Gastroesophageal sphincter (tissue), 4 donors: ENCODE results near the gene ZNF771. TPM values are rescaled to one million over a fixed set of nuclear protein-coding genes. Genes with fewer than 3 reads are reported as not detected.

Experiments used
- ATAC-seq: fragments of 150-250 bp; one replicate; pipeline ENCODE4 v1.9.1; 2016; ENCODE audit warnings: mild to moderate bottlenecking, moderate library complexity
- H3K27ac ChIP-seq, 4 donors: fragments of 200-600 bp; sonication (generic) in 3 of 4; 1 replicate in 3 of 4; 2 replicates in 1 of 4; pipeline ENCODE4 v1.5.1; 2016 to 2019
- H3K27me3 ChIP-seq: fragments of 200-600 bp; sonication (generic); one replicate; pipeline ENCODE4 v1.5.1; 2019
- H3K36me3 ChIP-seq, 2 donors: fragments of 200-600 bp; sonication (generic); one replicate each; pipeline ENCODE4 v1.5.1; 2019; ENCODE audit warnings: control low read depth in 1 of 2
- H3K4me1 ChIP-seq, 3 donors: fragments of 200-600 bp; sonication (generic); 1 replicate in 2 of 3; 2 replicates in 1 of 3; pipeline ENCODE4 v1.5.1; 2016 to 2019; ENCODE audit warnings: control low read depth in 2 of 3
- H3K4me3 ChIP-seq, 2 donors: fragments of 200-600 bp; sonication (generic); one replicate each; pipeline ENCODE4 v1.5.1; 2019; ENCODE audit warnings: mild to moderate bottlenecking in 1 of 2, moderate library complexity in 1 of 2
- H3K9me3 ChIP-seq, 3 donors: fragments of 200-600 bp; sonication (generic); one replicate each; pipeline ENCODE4 v1.5.1; 2017 to 2019; ENCODE audit warnings: control low read depth in 2 of 3
- EP300 ChIP-seq: sonication (generic); formaldehyde crosslinking; IDR thresholded peaks from one replicate; pipeline ENCODE4 v1.6.1; 2017; ENCODE audit warnings: antibody characterized with exemption, mild to moderate bottlenecking
- POLR2A ChIP-seq, 2 donors: fragments of 450-650 bp; IDR thresholded peaks; one replicate each; pipeline ENCODE4 v1.6.1; 2017; ENCODE audit warnings: antibody characterized with exemption in 2 of 2, mild to moderate bottlenecking in 2 of 2, moderate library complexity in 1 of 2
- POLR2AphosphoS5 ChIP-seq: sonication (generic); formaldehyde crosslinking; IDR thresholded peaks from one replicate; pipeline ENCODE4 v1.6.1; 2017; ENCODE audit warnings: antibody characterized with exemption
- WGBS, 2 donors: methylation state at CpG; one replicate each; pipeline ENCODE4 v1.1.5; 2018; ENCODE audit warnings: low coverage in 1 of 2; 5-methylcytosine and 5-hydroxymethylcytosine counted together
- total RNA-seq, 4 donors: library from RNA; depleted of rRNA; stranded (reverse); fragments of >200 nt; gene quantifications; one replicate each; pipeline ENCODE4 v1.1.0, GENCODE V29; 2016
- TF ChIP-seq, protein P1 (sequence below), 4 experiments: fragments of 200-600 bp in 2 of 4; fragments of 450-650 bp in 2 of 4; sonication (generic) in 1 of 4; IDR thresholded peaks; one replicate each; pipeline ENCODE4 v1.5.1; 2017 to 2019; ENCODE audit warnings: antibody characterized with exemption in 4 of 4, mild to moderate bottlenecking in 2 of 4, moderate library complexity in 2 of 4

The ZNF771 gene
- total RNA-seq, 4 donors from 2014 or later: 17.6 to 29.3 (median 19.5) TPM

DNA sequence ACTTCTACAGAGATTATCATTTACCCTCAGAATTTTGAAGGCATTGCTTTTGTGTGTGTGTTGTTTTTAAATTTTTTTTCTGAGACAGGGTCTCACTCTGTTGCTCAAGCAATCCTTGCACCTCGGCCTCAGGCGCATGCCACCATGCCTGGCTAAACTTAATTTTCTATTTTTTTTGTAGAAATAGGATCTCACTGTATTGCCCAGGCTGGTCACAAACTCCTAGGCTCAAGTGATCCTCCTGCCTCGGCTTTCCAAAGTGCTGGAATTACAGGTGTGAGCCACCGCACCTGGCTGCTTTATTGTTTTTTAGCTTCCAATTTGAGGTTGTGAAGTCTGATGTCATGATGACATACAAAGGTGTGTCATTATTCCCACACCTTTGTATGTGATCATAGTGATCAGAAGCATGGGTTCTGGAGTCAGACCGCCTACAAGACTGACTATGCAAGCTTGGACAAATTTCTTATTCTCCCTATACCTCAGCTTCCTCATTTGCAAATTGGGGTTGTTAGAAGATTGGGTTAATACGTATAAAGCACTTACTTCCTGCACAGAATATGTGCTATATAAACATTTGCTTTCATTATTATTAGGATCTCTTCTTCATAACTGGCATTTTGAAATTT, 32.4 kb downstream of the ZNF771 start:
- ATAC-seq: no peak
- H3K36me3 ChIP-seq: peaks cover 0 to 21% of the 10 kb centered on the region in 2 donors

DNA sequence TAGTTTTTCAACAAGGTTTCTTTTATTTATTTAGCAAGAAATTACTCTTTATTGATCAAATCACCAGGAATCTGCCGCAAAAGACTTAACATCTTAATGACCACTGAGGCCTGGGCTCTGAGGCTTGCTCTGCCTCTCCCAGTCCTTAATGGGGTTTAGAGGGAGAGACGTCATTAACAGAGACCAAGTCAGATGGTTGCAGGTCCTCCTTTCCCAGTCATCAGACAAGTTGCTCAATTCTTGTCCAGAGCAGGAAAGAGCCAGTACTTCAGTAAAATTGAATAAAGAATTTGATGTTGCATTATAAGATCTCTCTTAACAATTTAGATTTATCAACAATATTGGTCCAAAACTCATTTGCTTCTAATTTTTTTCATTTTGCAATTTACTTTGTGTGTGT, 36.2 kb downstream of the ZNF771 start:
- Histone ChIP-seq H3K27ac (no peak overlapping the region), H3K4me3 (no peak overlapping the region), H3K4me1 (peaks cover 0 to 31% (median 5%) of the 10 kb centered on the region in 3 donors), H3K27me3 (no peaks in the 10 kb centered on the region), H3K36me3 (peaks cover 0 to 21% of the 10 kb centered on the region in 2 donors), H3K9me3 (no peaks in the 10 kb centered on the region)
- TF ChIP-seq POLR2AphosphoS5: no peak
- TF ChIP-seq, protein P1, sequence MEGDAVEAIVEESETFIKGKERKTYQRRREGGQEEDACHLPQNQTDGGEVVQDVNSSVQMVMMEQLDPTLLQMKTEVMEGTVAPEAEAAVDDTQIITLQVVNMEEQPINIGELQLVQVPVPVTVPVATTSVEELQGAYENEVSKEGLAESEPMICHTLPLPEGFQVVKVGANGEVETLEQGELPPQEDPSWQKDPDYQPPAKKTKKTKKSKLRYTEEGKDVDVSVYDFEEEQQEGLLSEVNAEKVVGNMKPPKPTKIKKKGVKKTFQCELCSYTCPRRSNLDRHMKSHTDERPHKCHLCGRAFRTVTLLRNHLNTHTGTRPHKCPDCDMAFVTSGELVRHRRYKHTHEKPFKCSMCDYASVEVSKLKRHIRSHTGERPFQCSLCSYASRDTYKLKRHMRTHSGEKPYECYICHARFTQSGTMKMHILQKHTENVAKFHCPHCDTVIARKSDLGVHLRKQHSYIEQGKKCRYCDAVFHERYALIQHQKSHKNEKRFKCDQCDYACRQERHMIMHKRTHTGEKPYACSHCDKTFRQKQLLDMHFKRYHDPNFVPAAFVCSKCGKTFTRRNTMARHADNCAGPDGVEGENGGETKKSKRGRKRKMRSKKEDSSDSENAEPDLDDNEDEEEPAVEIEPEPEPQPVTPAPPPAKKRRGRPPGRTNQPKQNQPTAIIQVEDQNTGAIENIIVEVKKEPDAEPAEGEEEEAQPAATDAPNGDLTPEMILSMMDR (IDR thresholded peaks at IDR 0.05): no peak
- no peak for TF ChIP-seq EP300
- no peak for TF ChIP-seq POLR2A (IDR thresholded peaks at IDR 0.05)
- ATAC-seq: no peak
- WGBS, 2 donors: 94 to 100% methylated on average over 2 of the region's 2 CpGs

More for the DNA sequence above, 32.4 kb downstream of the ZNF771 start:
- WGBS, 2 donors: 77 to 78% methylated on average over 5 to 6 of the region's 6 CpGs
- no peaks in the 10 kb centered on the region for H3K9me3 ChIP-seq
- TF ChIP-seq, protein P1 (IDR thresholded peaks at IDR 0.05): no peak
- TF ChIP-seq EP300 (no peak), POLR2A (IDR thresholded peaks at IDR 0.05) (no peak), POLR2AphosphoS5 (no peak)
- H3K4me3 ChIP-seq: no peak overlapping the region
- H3K4me1 ChIP-seq: peaks cover 0 to 20% (median 4%) of the 10 kb centered on the region in 3 donors
- no peak overlapping the region for H3K27ac ChIP-seq
- no peaks in the 10 kb centered on the region for H3K27me3 ChIP-seq

DNA sequence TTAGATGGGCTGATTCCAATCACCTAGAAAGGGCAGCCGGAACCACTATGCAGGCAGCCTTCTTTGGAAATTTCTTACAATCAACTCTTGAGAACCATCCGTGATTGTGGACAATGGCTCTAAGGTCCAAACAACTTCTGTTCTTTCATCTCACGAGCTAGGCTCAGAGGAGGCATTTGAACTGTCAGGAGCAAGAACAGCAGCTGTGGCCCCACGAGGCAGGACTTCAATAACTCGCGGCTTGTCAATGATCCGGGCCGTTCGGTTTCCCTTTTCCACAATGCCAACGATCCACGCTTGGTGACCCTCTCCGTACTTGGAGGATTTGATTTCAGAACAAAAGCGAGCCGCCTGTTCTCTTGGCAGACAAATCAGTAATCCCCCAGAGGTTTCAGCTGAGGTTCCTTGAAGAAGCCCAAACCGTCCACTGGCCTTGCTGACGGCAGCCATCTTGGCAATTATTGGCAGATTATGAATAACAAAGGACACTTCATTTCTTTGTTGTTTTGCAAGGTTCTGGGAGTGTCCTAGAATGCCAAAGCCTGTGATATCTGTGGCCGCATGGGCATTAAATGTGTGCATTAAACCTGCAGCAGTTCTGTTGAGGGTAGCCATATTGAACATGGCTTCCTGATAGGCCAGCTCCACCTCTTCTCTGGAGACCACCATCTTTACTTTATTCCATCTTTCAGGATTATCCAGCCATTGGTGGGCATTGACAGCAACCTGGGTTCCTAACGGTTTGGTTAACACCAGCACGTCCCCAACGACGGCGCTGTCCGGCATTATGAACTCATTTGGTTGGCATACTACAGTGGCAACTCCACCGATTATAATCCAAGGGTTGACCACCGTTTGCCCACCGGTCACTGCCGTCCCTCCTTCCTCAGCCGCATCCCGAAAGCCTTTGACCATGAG, 37.1 kb downstream of the ZNF771 start:
- no peaks in the 10 kb centered on the region for H3K27me3 ChIP-seq
- peak overlapping the region in 3 of 4 donors; percentile 97 to 98 (median 98) for H3K27ac ChIP-seq
- H3K4me3 ChIP-seq: peak overlapping the region; percentile 86 to 94
- TF ChIP-seq POLR2AphosphoS5: no peak
- no peak for TF ChIP-seq POLR2A (IDR thresholded peaks at IDR 0.05)
- TF ChIP-seq EP300: no peak
- TF ChIP-seq, protein P1 (IDR thresholded peaks at IDR 0.05): no peak
- H3K36me3 ChIP-seq: peaks cover 0 to 21% of the 10 kb centered on the region in 2 donors
- WGBS, 2 donors: 89 to 96% methylated on average over 10 to 21 of the region's 29 CpGs
- no peak for ATAC-seq
- H3K4me1 ChIP-seq: peaks cover 0 to 31% (median 5%) of the 10 kb centered on the region in 3 donors
- no peaks in the 10 kb centered on the region for H3K9me3 ChIP-seq

DNA sequence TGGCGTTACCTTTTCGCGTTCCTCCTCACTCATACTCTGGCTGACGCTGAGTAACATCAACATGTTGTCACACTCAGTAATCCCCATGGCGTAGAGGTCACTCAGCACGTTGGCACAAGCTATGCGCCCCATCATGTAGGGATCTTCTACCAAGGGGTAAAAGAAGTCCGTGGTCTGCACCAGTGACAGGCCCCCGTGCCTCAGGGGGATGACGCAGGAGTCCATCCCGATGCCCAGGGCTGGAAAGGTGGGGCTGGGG, 37.7 kb downstream of the ZNF771 start:
- no CpG with 5 or more reads among the region's 11 CpGs for WGBS, 2 donors
- no peaks in the 10 kb centered on the region for H3K9me3 ChIP-seq
- H3K4me3 ChIP-seq: peak overlapping the region; percentile 86 to 94
- no peaks in the 10 kb centered on the region for H3K27me3 ChIP-seq
- no peak for TF ChIP-seq POLR2AphosphoS5
- TF ChIP-seq, protein P1 (IDR thresholded peaks at IDR 0.05): no peak
- TF ChIP-seq POLR2A (IDR thresholded peaks at IDR 0.05): no peak
- TF ChIP-seq EP300: no peak
- peaks cover 0 to 21% of the 10 kb centered on the region in 2 donors for H3K36me3 ChIP-seq
- no peak for ATAC-seq
- H3K27ac ChIP-seq: peak overlapping the region; percentile 92 to 98 (median 98)
- peaks cover 0 to 31% (median 5%) of the 10 kb centered on the region in 3 donors for H3K4me1 ChIP-seq
